Measurements from ENCODE around the gene PRR13.

DNA sequence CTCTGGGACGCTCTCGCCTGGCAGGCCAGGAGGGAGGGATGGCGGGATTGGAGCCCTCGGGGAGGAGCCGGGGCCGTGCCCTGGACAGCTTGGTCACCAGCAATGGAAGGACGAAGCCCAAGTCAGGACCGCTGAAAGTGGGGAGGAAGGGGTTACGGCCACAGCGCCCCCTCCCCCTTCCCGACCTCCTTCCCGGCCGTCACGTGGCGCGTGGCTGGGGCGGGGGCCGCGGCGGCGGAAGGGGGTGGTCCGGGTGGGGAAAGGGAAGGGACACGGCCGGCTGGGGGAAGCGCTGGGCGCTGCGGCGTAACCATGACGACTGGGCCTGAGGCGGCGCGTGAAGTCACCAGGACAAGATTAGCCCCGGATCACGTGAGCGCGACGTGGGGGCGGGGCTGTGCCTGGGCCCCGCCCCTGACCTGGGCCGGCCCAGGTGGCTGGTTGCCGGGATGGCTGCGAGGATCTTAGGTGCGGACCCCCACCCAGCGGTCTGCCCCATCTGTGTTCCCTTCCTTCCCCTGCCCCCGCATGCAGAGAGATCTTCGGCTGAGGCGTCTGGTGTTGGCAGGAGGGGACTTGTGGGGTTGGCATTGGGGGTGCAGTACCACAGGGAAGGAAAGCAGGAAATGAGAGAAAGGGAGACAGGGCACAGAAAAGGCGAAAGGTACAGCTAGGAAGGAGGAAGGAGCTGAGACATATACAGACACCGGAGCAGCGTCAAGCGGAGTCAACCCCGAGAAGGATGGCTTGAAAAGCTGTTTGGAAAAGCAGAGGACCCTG is 51.5 kb downstream of the PRR13 start:
- TF ChIP-seq TAF1 (IDR thresholded peaks at IDR 0.05; ENCODE audit: low read depth, low read length) (no peak), POLR2A (IDR thresholded peaks at IDR 0.05; ENCODE audit: low read depth, low read length) (0 out of 2 replicates have a peak, but pooled peaks have one; percentile 21), POLR2AphosphoS5 (IDR thresholded peaks at IDR 0.05; ENCODE audit: low read depth, low read length) (no peak)

Data from GM12891 (cell line).